Non-pigmented ciliary epithelial cell (primary cell): ENCODE measurements around the gene LRRC23.
"Not testable (repeated sequence)": the region's sequence is repeated elsewhere in the genome, so short reads cannot be mapped to it uniquely, and the experiment has no call there.

ENCODE experiments used
- DNase-seq: peaks from one replicate; pipeline ENCODE4 v3.0.0-alpha.2; 2010; ENCODE audit warnings: low read depth

Gene LRRC23

DNA sequence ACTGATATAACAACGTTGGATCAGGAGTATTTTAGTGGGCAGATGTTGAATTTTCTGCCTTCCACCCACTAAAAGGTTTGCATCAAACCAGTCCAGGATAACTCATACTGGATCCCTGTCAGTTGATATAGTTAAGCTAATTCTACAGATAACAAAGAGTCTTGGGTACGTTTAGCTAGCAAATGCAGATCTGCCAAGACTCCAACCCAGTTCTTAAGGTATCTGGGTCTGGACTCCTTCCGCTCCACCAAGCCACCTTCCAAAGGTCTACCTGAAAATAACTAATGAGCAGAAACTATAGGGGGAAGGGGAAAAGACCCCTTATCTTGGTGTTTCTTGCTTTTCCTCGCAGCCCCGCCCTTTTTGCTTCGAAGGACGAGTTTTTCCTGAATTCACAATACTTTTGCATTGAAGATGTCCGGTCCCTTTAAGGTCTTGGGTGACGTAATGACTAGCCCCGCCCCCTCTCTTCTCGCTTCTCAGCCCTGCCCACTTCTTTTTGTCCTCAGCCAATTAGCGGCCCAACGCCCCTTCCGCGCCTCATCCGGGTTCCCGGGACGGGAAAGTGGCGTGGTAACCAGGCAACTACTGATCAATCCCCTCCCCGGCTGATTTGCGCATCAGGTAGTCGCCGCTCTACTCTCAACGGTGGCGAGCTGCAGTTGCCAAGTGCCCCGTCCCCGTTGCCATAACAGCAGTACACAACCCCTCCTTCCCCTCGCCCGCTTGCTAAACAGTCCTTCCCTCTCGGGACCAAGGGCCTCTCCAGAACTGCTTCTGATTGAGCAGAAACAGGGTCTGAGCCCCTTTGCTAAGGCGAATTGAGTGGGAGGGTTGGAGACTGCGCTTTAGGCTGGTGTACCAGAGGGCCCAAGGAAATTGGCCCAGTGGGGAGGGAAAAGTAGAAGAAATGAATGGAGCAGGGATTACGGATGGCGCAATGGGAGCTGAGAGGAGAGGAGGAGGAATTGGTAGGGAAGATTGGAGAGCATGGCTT lies at the start of gene LRRC23:
LRRC23 (plus strand) TSS at position 543 of the 997 bp plus-strand sequence. CDS start 812 bp downstream, outside the sequence.
- peak; percentile 71 for DNase-seq

DNA sequence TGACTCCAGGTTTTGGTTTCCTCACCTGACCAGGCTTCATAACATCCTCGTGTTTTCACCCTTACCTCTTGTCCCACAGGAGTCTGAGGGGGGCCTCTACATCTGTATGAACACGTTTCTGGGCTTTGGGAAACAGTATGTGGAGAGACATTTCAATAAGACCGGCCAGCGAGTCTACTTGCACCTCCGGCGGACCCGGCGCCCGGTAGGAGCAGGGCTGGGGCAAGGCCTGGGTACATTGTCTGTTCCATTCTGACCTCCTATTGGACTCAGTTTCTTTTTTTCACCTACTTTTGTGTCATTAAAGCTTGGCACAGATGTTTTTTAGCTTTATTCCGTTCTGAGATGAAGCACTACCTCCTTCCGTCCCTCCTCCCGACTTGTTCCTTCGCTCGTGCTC lies 49.3 kb upstream of the LRRC23 start:
- no peak for DNase-seq

- no peak for DNase-seq
Measured at GRCh38 chr12:6858799-6859198, 45.8 kb upstream of the LRRC23 start.

DNA sequence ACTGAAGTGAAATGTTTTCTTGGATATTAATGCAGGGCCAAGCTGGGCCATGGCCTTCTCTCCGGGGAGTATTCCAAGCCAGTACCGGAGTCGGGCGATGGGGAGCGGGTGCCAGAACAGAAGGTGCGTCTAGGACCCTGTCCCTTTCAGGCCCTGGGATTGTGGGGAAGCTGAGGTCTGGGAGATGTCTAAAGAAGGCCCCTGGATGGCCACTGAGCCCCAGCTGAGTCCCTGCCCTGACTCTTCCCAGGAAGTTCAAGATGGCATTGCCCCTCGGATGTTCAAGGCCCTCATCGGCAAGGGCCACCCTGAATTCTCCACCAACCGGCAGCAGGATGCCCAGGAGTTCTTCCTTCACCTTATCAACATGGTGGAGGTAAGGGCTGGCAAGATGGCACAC lies 44.5 kb upstream of the LRRC23 start:
- DNase-seq, result no peak

GRCh38 chr12:6860942-6861341 lies 43.7 kb upstream of the LRRC23 start:
- DNase-seq, result no peak

GRCh38 chr12:6861391-6861790 lies 43.2 kb upstream of the LRRC23 start:
- no peak for DNase-seq

DNA sequence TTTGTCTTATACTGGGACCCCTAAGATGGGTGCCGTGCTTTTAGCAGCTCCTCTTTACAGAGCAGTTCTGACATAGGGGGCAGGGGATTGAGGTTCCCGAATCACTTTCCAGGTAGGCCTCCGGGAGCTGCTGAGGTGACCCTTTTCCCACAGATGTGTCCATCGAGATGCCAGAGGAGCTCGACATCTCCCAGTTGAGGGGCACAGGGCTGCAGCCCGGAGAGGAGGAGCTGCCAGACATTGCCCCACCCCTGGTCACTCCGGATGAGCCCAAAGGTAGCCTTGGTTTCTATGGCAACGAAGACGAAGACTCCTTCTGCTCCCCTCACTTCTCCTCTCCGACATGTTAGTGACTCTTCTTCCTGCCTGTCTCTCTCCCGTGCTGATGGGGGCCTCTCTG lies 41.6 kb upstream of the LRRC23 start:
- DNase-seq, result no peak

- no peak for DNase-seq
Measured at GRCh38 chr12:6863586-6864321, 40.9 kb upstream of the LRRC23 start.

GRCh38 chr12:6865307-6865706 lies 39.3 kb upstream of the LRRC23 start:
- DNase-seq, result not testable (repeated sequence)

DNA sequence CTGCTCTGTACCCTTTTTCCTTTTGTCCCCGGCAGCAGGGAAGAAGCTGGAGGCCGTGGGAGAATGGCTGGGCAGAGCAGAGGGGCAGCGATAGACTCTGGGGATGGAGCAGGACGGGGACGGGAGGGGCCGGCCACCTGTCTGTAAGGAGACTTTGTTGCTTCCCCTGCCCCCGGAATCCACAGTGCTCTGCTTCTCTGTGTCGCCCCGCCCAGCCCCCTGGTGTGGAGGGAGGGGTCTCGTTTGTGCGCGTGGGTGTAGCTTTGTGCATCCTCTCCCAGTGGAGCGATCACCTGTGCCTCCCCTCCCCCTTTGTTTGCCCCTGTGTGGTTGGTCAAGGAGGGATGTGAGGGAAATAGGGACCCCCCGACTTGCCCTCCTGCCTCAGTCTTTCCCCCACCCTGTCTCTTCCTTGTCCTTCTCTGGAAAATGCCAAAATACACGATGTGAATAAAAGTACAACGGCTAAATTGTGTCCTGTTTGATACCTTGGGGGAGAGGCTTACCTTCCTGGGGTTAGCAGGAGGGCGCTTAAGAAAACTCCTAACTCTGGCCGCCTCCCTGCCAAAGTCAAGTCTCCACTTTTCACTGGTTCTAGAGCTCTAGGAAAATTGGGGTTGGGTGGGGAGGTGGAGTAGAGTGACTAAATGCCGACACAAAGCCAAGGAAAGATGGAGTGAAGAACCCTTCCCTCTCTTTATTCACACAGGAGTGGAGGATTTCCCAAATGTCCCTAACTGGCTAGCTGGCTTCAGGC lies 38.3 kb upstream of the LRRC23 start:
- no peak for DNase-seq

DNA sequence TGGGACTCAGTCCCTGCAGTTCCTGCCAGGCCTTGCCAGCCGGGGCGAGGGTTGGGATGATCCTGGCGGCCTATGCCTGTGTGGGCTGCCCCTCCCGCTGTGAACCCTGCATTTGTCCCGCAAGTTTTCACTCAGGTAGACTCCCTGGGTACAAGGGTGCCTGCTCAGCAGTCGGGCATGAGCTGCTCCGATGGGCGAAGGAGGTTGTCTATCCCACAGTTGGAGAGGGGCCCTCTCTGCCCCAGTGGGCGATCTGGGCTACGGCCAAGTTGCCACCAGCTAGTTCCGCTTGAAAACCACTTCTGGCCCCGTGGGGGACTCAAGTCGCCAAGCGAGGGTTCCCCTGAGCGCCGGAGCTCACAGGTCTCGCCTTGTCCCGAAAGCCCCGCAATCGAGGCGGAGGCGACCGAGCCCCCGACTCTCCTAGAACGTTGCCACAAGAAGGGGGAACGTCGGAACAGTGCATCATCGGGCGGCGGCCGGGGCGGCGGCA lies 37.7 kb upstream of the LRRC23 start:
- DNase-seq, result no peak

- DNase-seq, result no peak
Measured at GRCh38 chr12:6867413-6868210, 37.0 kb upstream of the LRRC23 start, which contains the start of gene TPI1. TSS of gene TPI1 (plus strand) at chr12:6867531. CDS start at chr12:6867567, 36 bp downstream.

GRCh38 chr12:6868211-6869048 lies 36.2 kb upstream of the LRRC23 start:
- DNase-seq, result no peak

DNA sequence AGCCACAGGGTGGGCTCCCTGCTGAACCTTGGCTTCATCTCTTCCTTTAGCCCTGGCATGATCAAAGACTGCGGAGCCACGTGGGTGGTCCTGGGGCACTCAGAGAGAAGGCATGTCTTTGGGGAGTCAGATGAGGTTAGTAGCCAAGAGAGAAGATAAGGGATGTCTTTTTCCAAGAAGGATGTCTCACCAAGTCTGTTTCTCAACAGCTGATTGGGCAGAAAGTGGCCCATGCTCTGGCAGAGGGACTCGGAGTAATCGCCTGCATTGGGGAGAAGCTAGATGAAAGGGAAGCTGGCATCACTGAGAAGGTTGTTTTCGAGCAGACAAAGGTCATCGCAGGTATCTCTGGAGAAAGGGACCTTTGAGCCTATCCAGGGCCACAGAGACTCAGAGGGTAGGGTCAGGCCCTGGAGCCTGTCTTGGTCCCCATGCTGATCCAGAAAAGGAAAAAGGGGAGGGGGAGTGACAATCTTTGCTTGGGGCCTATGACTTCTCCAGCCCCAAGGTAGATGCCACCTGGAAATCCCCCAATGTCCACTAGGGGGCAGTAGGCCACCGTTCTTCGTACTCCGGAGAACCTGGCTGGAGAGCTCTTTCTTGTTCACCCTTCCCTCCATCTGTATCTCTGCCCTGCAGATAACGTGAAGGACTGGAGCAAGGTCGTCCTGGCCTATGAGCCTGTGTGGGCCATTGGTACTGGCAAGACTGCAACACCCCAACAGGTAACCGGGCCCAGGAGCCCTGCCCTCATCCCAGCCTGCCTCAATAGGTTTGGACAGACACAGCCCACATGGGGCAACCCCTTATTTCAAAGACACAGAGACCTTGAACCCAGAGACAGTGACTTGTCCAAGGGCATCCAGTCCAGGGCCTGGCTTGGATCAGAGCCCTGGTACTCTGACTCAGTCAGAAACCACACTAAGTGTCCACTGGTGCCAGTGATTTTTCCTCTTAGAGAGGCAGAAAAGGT lies 35.3 kb upstream of the LRRC23 start:
- no peak for DNase-seq

- DNase-seq, result not testable (repeated sequence)
Measured at GRCh38 chr12:6870304-6870703, 34.3 kb upstream of the LRRC23 start.

DNA sequence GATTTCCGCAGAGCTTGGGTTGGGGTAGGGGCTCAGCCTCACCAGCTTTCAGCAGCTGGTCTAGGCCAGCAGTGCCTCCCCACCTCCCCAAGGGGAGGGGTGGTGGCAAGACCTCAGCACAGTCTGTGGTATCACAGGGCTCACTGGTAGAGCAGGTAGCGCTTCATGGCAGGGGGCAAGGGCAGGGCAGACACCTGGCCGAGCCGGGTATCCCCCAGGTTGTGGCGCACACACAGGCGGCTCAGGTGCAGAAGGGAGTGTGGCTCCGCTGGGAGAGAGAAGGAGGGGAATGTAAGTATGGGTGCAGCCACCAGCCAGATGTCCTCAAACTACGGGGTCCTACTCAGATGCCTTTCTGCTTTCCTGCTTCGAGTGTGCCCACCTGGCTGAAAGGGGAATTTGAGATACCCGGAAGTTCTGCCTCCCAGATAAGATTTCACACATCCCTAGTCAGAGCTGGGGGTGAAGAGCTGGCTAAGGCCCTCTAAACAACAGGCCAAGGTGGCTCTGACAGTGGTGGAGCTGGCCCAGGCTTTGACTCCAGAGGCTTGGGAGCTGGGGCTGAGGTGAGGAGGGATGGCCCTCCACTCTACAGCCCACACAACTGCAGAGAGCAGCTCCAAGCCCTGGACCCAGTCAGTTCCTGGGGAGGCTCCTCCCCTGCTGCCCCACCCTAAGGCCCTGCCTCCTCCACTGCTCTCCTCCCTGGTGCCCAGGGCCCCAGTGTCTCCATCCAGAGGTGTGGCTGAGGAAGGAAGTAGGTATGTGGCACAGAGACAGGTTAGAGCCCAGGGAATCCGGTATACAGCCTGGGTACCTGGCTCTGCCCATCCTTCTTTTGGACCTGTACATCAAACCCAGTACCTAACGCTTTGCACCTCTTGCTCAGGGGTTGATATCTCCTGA lies 33.3 kb upstream of the LRRC23 start:
- no peak for DNase-seq

- DNase-seq, result no peak
Measured at GRCh38 chr12:6872073-6873048, 32.3 kb upstream of the LRRC23 start.
